ENCODE results near the gene WSCD1. TPM values are rescaled to one million over a fixed set of nuclear protein-coding genes. Genes with fewer than 3 reads are reported as not detected.

The WSCD1 gene
- total RNA-seq, 1 experiment from 2014 or later: 0.45 TPM

DNA sequence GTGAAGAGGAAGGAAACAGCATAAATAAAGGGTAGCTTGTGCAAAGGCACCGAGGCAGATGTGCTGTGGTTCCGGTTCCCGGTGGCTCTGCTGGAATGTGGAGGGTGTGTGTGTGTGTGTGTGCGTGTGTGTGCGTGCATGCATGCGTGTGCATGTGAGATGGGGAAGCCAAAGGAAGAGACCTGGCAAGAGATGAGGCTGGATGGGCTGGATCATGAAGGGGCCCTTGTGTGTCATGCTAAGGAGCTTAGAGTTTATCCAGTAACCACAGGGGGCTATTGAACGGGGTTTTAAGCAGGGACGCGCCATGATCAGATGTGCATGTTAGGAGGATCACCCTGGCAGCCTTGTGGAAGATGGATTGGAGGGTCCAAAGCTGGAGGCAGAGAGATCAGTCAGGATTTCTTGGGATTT is 8.3 kb downstream of the WSCD1 start:
- Mint-ChIP-seq H3K9me3 (ENCODE audit: low read depth, unreplicated experiment) (no peaks in the 10 kb centered on the region), H3K27me3 (ENCODE audit: unreplicated experiment) (peaks cover 68% of the 10 kb centered on the region), H3K4me1 (ENCODE audit: low read depth, unreplicated experiment) (no peaks in the 10 kb centered on the region), H3K4me3 (ENCODE audit: low read depth, unreplicated experiment) (no peak overlapping the region), H3K27ac (ENCODE audit: unreplicated experiment) (no peak overlapping the region), H3K36me3 (ENCODE audit: insufficient read depth, unreplicated experiment) (no peaks in the 10 kb centered on the region)
- DNase-seq: no peak
- TF ChIP-seq, protein P1, sequence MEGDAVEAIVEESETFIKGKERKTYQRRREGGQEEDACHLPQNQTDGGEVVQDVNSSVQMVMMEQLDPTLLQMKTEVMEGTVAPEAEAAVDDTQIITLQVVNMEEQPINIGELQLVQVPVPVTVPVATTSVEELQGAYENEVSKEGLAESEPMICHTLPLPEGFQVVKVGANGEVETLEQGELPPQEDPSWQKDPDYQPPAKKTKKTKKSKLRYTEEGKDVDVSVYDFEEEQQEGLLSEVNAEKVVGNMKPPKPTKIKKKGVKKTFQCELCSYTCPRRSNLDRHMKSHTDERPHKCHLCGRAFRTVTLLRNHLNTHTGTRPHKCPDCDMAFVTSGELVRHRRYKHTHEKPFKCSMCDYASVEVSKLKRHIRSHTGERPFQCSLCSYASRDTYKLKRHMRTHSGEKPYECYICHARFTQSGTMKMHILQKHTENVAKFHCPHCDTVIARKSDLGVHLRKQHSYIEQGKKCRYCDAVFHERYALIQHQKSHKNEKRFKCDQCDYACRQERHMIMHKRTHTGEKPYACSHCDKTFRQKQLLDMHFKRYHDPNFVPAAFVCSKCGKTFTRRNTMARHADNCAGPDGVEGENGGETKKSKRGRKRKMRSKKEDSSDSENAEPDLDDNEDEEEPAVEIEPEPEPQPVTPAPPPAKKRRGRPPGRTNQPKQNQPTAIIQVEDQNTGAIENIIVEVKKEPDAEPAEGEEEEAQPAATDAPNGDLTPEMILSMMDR (IDR thresholded peaks at IDR 0.05; ENCODE audit: unreplicated experiment): no peak
- intact Hi-C loops (cut with micrococcal nuclease; ENCODE audit: unreplicated experiment): loop anchor here (10.0 kb wide), 1 partner anchor 484 kb away; no protein-coding TSS in a partner anchor
- CTCF ChIA-PET: no interaction called here
- no TSS peak for BruUV-seq (replicated peaks)

DNA sequence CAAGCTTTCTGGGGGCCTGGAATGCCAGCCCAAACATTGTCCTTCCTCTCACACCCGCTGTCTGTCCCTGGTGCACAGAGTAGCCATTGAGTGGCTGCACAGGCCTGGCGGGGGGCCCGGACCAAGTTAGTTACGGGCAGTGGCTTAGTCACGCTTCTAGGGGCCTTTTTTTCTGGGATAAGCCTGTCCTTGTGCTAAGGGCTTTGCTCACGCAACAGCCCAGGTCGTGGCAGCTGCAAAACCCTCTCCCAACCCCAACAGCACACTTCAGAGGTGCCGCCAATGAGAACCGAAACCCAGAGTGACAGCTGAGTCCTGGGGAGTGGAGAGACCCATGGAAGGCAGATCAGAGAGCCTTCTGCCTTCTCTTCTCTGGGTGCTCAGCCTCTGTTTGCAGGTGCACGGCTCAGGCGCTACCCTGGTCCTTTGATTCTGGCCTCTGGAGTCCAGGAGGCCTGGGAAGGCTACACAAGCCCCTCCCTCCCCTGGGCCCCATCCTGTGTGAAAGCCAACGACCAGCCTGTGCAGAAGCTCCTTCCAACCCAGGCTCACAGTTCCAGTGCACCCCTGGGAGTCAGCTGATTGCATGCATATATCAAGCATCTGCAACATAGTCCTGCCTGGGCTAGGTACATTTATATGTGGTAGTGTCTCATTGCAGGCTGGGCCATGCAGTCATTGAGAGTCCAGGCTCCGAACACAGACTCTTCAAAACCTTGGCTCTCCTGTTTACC is 9.1 kb downstream of the WSCD1 start:
- Mint-ChIP-seq H3K36me3 (ENCODE audit: insufficient read depth, unreplicated experiment) (no peaks in the 10 kb centered on the region), H3K4me3 (ENCODE audit: low read depth, unreplicated experiment) (no peak overlapping the region), H3K4me1 (ENCODE audit: low read depth, unreplicated experiment) (no peaks in the 10 kb centered on the region), H3K27me3 (ENCODE audit: unreplicated experiment) (peaks cover 65% of the 10 kb centered on the region), H3K27ac (ENCODE audit: unreplicated experiment) (no peak overlapping the region), H3K9me3 (ENCODE audit: low read depth, unreplicated experiment) (no peaks in the 10 kb centered on the region)
- CTCF ChIA-PET: no interaction called here
- intact Hi-C loops (cut with micrococcal nuclease; ENCODE audit: unreplicated experiment): loop anchor here (10.0 kb wide), 1 partner anchor 485 kb away; no protein-coding TSS in a partner anchor
- no peak for DNase-seq
- TF ChIP-seq, protein P1 (IDR thresholded peaks at IDR 0.05; ENCODE audit: unreplicated experiment): no peak
- BruUV-seq (replicated peaks): no TSS peak

DNA sequence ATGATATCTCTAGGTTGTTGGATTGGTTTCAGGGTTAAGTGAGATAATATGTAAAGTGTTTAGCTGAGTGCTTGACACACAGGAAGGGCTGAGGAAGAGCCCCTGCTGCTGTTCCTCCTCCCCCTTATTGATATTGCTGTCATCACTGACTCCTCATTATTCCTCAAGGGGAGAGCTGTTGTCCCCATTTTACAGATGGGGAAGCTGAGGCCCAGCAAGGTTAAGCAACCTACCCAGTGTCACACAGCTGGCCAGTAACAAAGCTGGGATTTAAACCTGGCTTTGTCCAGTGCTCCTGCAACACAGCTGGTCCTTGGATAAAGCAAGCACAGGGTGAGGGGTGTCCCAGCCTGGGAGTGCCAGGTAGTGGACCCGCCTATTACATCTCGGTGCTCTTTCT is 9.8 kb downstream of the WSCD1 start:
- H3K4me3 Mint-ChIP-seq (ENCODE audit: low read depth, unreplicated experiment): no peak overlapping the region
- TF ChIP-seq, protein P1 (IDR thresholded peaks at IDR 0.05; ENCODE audit: unreplicated experiment): no peak
- no peaks in the 10 kb centered on the region for H3K4me1 Mint-ChIP-seq (ENCODE audit: low read depth, unreplicated experiment)
- CTCF ChIA-PET: no interaction called here
- no peak for DNase-seq
- no peak overlapping the region for H3K27ac Mint-ChIP-seq (ENCODE audit: unreplicated experiment)
- intact Hi-C loops (cut with micrococcal nuclease; ENCODE audit: unreplicated experiment): loop anchor here (10.0 kb wide), 1 partner anchor 485 kb away; no protein-coding TSS in a partner anchor
- no peaks in the 10 kb centered on the region for H3K9me3 Mint-ChIP-seq (ENCODE audit: low read depth, unreplicated experiment)
- no peaks in the 10 kb centered on the region for H3K36me3 Mint-ChIP-seq (ENCODE audit: insufficient read depth, unreplicated experiment)
- no TSS peak for BruUV-seq (replicated peaks)
- H3K27me3 Mint-ChIP-seq (ENCODE audit: unreplicated experiment): peaks cover 59% of the 10 kb centered on the region

DNA sequence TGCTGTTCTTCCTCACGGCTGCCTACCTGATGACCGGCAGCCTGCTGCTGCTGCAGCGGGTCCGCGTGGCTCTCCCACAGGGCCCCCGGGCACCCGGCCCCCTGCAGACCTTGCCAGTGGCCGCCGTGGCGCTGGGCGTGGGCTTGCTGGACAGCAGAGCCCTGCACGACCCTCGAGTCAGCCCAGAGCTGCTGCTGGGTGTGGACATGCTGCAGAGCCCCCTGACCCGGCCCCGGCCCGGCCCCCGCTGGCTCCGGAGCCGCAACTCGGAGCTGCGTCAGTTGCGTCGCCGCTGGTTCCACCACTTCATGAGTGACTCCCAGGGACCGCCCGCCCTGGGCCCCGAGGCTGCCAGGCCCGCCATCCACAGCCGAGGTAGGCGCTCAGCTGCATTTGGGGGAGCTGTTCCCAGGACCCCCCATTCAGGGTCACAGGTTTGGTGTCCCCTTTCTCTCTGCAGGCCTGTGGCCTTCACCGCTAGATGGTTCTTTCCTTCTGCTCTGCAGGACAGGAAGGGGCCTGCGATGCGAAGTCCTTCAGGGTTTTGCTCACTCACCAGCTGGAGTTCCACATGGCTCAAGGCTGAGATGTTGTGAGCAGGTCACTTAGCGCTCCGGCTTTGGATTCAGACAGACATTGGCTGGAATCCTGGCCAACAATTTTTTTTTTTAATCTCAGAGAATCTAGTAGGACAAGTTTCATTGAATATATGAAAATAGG is 10.7 kb downstream of the WSCD1 start:
- no peaks in the 10 kb centered on the region for H3K9me3 Mint-ChIP-seq (ENCODE audit: low read depth, unreplicated experiment)
- intact Hi-C loops (cut with micrococcal nuclease; ENCODE audit: unreplicated experiment): no loop called here
- CTCF ChIA-PET: no interaction called here
- BruUV-seq (replicated peaks): no TSS peak
- H3K27ac Mint-ChIP-seq (ENCODE audit: unreplicated experiment): no peak overlapping the region
- TF ChIP-seq, protein P1 (IDR thresholded peaks at IDR 0.05; ENCODE audit: unreplicated experiment): no peak
- DNase-seq: no peak
- H3K4me3 Mint-ChIP-seq (ENCODE audit: low read depth, unreplicated experiment): no peak overlapping the region
- peaks cover 50% of the 10 kb centered on the region for H3K27me3 Mint-ChIP-seq (ENCODE audit: unreplicated experiment)
- H3K36me3 Mint-ChIP-seq (ENCODE audit: insufficient read depth, unreplicated experiment): no peaks in the 10 kb centered on the region
- H3K4me1 Mint-ChIP-seq (ENCODE audit: low read depth, unreplicated experiment): no peaks in the 10 kb centered on the region

All from Calu3 (cell line).